Fibroblast of villous mesenchyme (primary cell): ENCODE measurements around the gene ABI3BP. TPM values are rescaled to one million over a fixed set of nuclear protein-coding genes. Genes with fewer than 3 reads are reported as not detected.

Experiments
- DNase-seq: peaks from one replicate; pipeline ENCODE4 v3.0.0-alpha.2; 2010; ENCODE audit warnings: low read depth
- H3K4me3 ChIP-seq: 2 replicates; pipeline ENCODE4 v1.5.1; 2011; ENCODE audit warnings: low read depth, mild to moderate bottlenecking, low read length
- CTCF ChIP-seq: IDR thresholded peaks from 2 replicates; pipeline ENCODE4 v1.5.1; 2012; ENCODE audit warnings: low read depth, mild to moderate bottlenecking, low read length; ENCODE audit not compliant: insufficient read depth
- total RNA-seq: library from RNA; depleted of rRNA; stranded (reverse); fragments of >200 nt; gene quantifications from 2 replicates; pipeline ENCODE4 v1.2.3, GENCODE V29; 2012

Gene ABI3BP
- total RNA-seq, 1 donor = 7.8 TPM

DNA sequence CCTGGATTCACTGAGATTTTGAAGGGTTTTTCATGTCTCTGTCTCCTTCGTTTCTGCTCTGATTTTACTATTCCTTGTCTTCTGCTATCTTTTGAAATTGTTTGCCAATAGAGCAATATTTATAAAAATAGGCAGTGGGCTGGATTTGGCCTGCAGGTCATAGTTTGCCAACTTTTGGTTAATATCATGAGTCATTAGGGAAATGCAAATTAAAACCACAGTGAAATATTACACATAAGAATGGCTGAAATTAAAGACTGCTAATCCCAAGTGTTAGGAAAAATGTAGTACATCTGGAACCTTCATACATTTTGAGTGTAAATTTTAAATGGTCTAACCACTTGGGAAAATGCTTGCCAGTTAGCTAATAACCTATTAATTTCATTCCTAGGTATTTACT, 56.3 kb downstream of the ABI3BP start:
- no peak for DNase-seq
- no peak overlapping the region for H3K4me3 ChIP-seq
- TF ChIP-seq CTCF = no peak

DNA sequence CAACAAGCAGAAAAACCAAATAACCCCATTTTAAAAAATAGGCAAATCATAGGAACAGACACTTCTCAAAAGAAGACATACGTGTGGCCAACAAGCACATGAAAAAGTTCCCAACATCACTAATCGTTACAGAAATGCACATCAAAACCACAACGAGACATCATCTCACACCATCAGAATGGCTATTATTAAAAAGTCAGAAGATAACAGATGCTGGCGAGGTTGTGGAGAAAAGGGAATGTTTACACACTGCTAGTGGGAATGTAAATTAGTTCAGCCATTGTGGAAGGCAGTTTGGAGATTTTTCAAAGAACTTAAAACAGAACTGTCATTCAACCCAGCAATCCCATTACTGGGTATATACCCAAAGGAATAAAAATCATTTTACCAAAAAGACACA, 60.7 kb downstream of the ABI3BP start:
- DNase-seq = no peak
- no peak overlapping the region for H3K4me3 ChIP-seq
- TF ChIP-seq CTCF = no peak

DNA sequence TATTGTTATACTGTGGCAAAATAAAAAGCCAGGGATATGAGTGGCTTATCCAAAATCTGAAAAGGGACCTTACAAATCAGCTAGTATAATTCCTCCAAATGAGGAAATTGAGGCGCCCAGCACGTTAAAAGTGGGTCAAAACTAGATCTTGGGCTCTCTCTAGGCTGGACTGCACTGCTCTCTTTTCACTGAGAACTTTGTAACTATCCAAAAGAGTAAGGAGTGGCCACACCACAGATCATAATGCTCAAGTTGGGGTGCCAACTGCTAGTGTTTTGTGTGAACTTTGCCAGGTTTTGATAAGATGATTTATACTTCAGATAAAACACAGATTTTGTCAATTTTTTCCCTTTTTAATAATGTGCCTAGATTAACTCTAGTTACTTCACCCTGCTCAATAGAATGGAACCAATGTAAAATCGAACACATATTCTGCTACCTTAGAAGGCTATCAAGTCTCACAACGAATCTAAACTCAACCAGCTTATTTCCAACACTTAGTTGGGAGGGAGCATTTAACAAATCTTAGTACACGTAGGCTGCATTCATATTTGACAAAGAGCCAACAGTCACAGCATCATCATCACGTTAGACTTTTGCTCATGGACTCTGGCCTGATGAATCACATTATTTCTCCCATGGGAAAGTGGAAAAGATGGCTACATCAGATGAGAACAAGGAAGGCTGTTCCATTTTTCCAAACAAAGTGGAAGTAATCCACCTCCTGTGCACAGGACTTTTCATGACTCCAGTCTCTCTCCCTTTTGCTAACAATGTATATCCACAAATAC, 64.4 kb downstream of the ABI3BP start:
- DNase-seq = peak; percentile 66
- no peak for TF ChIP-seq CTCF
- H3K4me3 ChIP-seq = no peak overlapping the region

DNA sequence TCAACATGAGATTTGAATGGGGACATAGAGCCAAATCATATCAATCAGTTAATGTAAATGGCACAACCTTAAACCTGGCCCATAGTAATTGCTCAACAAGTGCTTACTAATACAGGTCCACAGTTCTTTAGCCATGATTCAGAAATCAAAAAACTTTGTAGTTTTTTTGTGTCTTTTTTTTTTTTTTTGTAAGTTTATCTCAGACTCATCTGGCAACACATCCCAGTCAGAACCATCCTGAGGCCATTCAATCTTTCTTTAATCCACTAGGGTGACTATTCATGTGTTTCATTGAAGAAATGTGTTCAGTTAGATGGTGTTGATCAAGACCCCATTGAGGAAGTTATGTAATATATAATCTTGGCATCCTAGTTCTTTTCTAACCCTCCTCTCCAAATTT, 65.4 kb downstream of the ABI3BP start:
- no peak for TF ChIP-seq CTCF
- no peak for DNase-seq

GRCh38 chr3:100915706-100916495, 77.3 kb downstream of the ABI3BP start:
- no peak overlapping the region for H3K4me3 ChIP-seq
- DNase-seq = no peak
- TF ChIP-seq CTCF = no peak

More for the DNA sequence above, 65.4 kb downstream of the ABI3BP start:
- H3K4me3 ChIP-seq = no peak overlapping the region

GRCh38 chr3:100913870-100914648, 79.2 kb downstream of the ABI3BP start:
- peak; percentile 31 for DNase-seq
- no peak overlapping the region for H3K4me3 ChIP-seq
- TF ChIP-seq CTCF = no peak
